OCI-LY3 (cell line): ENCODE measurements around the gene CCDC85B.
"Not testable (repeated sequence)": the region's sequence is repeated elsewhere in the genome, so short reads cannot be mapped to it uniquely, and the experiment has no call there.

ENCODE experiments used
- H2AFZ ChIP-seq: fragments of 200-600, 300-600 bp; shearing (Covaris generic); 2 replicates; pipeline ENCODE4 v1.6.0; 2014; ENCODE audit warnings: antibody characterized with exemption, low read depth, low read length
- H3K27ac ChIP-seq: fragments of 200-600, 300-600 bp; sonication (generic); 2 replicates; pipeline ENCODE4 v1.5.1; 2014; ENCODE audit warnings: mild to moderate bottlenecking, low read length, moderate library complexity, mixed read lengths
- H3K27me3 ChIP-seq: fragments of 200-600, 300-600 bp; sonication (generic); 2 replicates; pipeline ENCODE4 v1.6.1; 2014; ENCODE audit warnings: low read depth, low read length, mixed read lengths
- H3K36me3 ChIP-seq: fragments of 200-600, 300-600 bp; sonication (generic); replicated peaks from 2 replicates; pipeline ENCODE3; 2014; ENCODE audit warnings: low read depth, low read length, mixed read lengths
- H3K4me1 ChIP-seq: fragments of 300-600, 200-600 bp; sonication (generic); 2 replicates; pipeline ENCODE4 v1.6.1; 2014; ENCODE audit warnings: low read length, mixed read lengths
- H3K4me2 ChIP-seq: fragments of 200-600, 300-600 bp; sonication (generic); 2 replicates; pipeline ENCODE4 v1.6.1; 2014; ENCODE audit warnings: low read length, mixed read lengths
- H3K4me3 ChIP-seq: fragments of 300-600, 200-600 bp; sonication (generic); 2 replicates; pipeline ENCODE4 v1.5.1; 2014; ENCODE audit warnings: antibody characterized with exemption, mild to moderate bottlenecking, low read length, moderate library complexity
- H3K79me2 ChIP-seq: fragments of 300-600, 200-600 bp; shearing (Covaris generic); 2 replicates; pipeline ENCODE4 v1.6.1; 2014; ENCODE audit warnings: mild to moderate bottlenecking, low read length, mixed read lengths
- H3K9ac ChIP-seq: fragments of 300-600, 200-600 bp; shearing (Covaris generic); 2 replicates; pipeline ENCODE4 v1.6.0; 2014; ENCODE audit warnings: mild to moderate bottlenecking, low read length, moderate library complexity
- H3K9me3 ChIP-seq: fragments of 200-600, 300-600 bp; shearing (Covaris generic); 2 replicates; pipeline ENCODE4 v1.6.1; 2014; ENCODE audit warnings: low read length, mixed read lengths; ENCODE audit not compliant: insufficient read depth
- H4K20me1 ChIP-seq: fragments of 200-600, 300-600 bp; sonication (generic); 2 replicates; pipeline ENCODE4 v1.6.1; 2016; ENCODE audit warnings: low read length, mixed read lengths; ENCODE audit not compliant: insufficient read depth
- EZH2phosphoT487 ChIP-seq: fragments of 200-600 bp; shearing (Covaris generic); IDR thresholded peaks from 2 replicates; pipeline ENCODE4 v1.6.1; 2018; ENCODE audit warnings: antibody characterized with exemption, mixed run types, low read depth
- TF ChIP-seq, protein P1 (sequence below): fragments of 200-600, 300-600 bp; sonication (generic); IDR thresholded peaks from 2 replicates; pipeline ENCODE4 v1.5.1; 2014; ENCODE audit warnings: antibody characterized with exemption, low read length, low read depth

The CCDC85B gene

DNA sequence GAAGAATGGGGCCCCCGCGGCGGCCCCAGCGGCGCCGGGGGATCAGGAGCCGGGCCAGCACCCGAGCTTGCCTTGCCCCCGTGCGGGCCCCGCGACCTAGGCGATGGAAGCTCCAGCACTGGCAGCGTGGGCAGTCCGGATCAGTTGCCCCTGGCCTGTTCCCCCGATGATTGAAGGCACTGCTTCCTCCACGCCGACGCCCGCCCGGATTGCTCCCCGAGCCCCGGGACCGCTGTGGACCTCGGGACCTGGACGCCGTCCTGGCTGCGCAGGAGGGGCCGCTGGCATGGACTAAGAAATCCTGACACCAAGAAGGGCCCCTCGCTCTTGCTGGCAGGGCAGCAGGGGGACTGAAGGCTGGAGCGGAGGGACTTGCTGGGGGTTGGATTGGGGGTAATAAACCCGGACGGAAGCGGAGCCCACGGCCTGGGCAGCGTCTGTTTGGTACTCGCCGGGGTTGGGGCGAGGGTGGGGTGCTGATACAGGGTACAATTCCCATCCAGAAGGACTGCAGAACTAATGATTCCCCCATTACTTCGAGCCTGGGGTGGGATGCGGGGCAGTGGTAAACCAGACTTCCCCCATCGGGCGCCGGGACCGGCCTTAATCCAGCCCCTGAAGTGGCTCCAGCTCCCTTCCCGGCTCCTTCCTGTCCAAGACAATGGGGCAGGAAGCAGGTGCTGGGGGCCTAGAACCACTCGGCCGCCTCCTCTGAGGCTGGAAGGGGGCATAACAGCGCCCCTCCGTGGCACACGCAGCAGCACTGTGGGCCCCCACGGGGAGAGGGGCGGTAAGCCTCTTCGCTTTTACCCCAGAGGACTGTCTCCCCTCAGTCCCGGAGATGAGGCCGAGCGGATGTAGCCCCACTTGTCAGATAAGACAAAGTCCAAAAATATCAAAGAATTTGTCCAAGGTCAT, 1.0 kb downstream of the CCDC85B start:
- peak overlapping the region; percentile 85 for H3K4me2 ChIP-seq
- H3K9ac ChIP-seq: peak overlapping the region; percentile 95
- no peaks in the 10 kb centered on the region for H3K27me3 ChIP-seq
- H3K9me3 ChIP-seq: no peaks in the 10 kb centered on the region
- H3K4me1 ChIP-seq: peaks cover 36% of the 10 kb centered on the region
- TF ChIP-seq, protein P1, sequence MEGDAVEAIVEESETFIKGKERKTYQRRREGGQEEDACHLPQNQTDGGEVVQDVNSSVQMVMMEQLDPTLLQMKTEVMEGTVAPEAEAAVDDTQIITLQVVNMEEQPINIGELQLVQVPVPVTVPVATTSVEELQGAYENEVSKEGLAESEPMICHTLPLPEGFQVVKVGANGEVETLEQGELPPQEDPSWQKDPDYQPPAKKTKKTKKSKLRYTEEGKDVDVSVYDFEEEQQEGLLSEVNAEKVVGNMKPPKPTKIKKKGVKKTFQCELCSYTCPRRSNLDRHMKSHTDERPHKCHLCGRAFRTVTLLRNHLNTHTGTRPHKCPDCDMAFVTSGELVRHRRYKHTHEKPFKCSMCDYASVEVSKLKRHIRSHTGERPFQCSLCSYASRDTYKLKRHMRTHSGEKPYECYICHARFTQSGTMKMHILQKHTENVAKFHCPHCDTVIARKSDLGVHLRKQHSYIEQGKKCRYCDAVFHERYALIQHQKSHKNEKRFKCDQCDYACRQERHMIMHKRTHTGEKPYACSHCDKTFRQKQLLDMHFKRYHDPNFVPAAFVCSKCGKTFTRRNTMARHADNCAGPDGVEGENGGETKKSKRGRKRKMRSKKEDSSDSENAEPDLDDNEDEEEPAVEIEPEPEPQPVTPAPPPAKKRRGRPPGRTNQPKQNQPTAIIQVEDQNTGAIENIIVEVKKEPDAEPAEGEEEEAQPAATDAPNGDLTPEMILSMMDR: peak; percentile 77
- no peak for TF ChIP-seq EZH2phosphoT487
- H3K79me2 ChIP-seq: peaks cover 37% of the 10 kb centered on the region
- peak overlapping the region; percentile 60 for H3K27ac ChIP-seq
- H3K36me3 ChIP-seq: peaks cover 4% of the 10 kb centered on the region
- peak overlapping the region; percentile 92 for H3K4me3 ChIP-seq
- H4K20me1 ChIP-seq: peaks cover 12% of the 10 kb centered on the region; the same call in 1 of the 2 replicates
- H2AFZ ChIP-seq: no peak overlapping the region

DNA sequence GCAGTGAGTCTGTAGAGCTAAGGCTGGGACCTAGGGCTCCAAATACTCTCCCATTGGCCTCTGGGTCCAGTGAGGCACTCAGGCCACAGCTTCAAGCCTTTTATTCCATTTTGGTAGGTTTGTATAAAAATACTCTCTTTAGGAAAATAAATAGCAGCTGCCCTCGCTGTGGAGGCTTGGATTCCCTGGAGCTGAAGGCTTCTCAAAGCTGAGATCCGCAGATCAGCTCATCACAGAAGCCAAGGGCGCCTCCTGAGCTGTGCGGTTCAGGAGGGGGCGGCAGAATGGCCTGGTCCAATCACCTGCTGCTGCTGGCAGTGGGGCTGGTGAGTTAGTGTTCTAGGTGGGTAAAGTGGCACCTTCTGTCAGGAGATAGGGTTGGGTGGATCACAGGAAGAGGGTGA, 1.7 kb downstream of the CCDC85B start:
- Histone ChIP-seq H3K4me2 (peak overlapping the region; percentile 85), H3K4me3 (peak overlapping the region; percentile 92), H3K79me2 (peaks cover 37% of the 10 kb centered on the region), H3K27ac (peak overlapping the region; percentile 60), H3K9ac (peak overlapping the region; percentile 95), H4K20me1 (peaks cover 12% of the 10 kb centered on the region; the same call in 1 of the 2 replicates), H3K4me1 (peaks cover 36% of the 10 kb centered on the region)
- not testable (repeated sequence) for H3K36me3 ChIP-seq, H3K27me3 ChIP-seq, H3K9me3 ChIP-seq, H2AFZ ChIP-seq

DNA sequence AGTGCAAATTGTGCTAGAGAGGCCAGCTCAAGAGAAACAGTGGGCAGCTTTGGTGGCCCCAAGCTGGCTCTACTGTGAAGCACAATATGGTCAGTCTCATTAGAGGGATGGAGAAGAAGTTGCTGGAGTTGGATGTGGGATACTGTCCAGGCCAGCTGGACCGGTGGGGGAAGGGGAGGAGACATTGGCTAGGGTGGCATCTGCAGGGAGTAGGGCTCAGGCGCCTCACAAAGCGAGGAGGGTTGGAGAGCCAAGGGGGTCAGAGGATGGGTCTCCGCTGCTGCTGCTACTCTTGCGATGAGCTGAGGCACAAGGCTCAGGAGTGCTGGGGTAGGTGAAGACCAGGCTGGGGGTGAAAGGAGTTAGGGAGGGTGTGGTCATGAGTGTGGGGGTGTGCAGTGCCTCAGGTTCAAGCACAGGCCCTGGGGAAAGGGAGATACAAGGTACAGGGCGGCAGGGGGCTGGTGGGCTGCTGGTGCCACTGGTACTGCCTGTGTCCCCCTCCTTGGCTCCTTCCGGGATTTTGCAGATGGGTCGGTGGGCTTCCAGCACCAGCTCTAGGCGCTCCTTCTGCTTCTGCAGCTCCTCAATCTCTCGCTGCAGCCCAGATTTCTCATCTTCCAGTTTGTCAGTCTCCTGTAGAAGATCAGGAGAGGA, 2.3 kb downstream of the CCDC85B start:
- Histone ChIP-seq H3K9me3 (no peaks in the 10 kb centered on the region), H2AFZ (no peak overlapping the region), H3K4me3 (peak overlapping the region; percentile 92), H3K36me3 (no peaks in the 10 kb centered on the region), H3K27me3 (no peaks in the 10 kb centered on the region), H4K20me1 (peaks cover 12% of the 10 kb centered on the region; the same call in 1 of the 2 replicates), H3K4me1 (peaks cover 31% of the 10 kb centered on the region), H3K27ac (peak overlapping the region; percentile 60), H3K79me2 (peaks cover 31% of the 10 kb centered on the region), H3K9ac (peak overlapping the region; percentile 95; the same call in 1 of the 2 replicates), H3K4me2 (peak overlapping the region; percentile 85)
- TF ChIP-seq, protein P1: no peak
- TF ChIP-seq EZH2phosphoT487: no peak

DNA sequence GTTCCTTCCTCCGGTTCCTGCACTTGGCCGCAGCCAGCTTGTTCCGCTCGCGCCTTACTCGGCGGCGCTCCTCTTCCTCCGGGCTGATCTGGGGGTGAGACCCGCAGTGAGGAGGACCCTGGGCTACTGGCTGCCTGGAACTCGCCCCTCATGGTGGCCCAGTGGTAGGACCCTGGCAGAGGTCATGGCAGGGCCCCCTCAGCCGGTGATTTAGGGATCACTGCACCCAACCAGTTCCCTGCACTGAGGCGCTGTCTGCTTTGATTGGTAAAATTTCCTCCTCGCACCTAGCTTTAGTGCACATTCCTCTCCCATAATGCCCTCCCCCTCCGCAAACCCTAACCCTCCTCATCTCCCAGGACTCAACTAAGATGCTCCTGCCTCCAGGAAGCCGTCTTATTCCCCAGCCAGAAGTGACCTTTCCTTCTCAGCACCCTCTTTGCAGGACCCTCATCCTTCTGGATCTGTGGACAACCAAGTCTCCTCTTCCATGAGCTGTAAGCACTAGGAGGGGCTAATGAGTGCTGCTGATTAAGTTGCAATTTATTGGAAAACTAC, 3.6 kb downstream of the CCDC85B start:
- H2AFZ ChIP-seq: peak overlapping the region; percentile 19
- H3K4me1 ChIP-seq: peaks cover 29% of the 10 kb centered on the region
- H3K27ac ChIP-seq: peak overlapping the region; percentile 54

More for the DNA sequence above, 3.6 kb downstream of the CCDC85B start:
- Histone ChIP-seq H3K36me3 (no peaks in the 10 kb centered on the region), H3K79me2 (peaks cover 27% of the 10 kb centered on the region), H3K9me3 (no peaks in the 10 kb centered on the region), H3K4me3 (peak overlapping the region; percentile 92), H3K9ac (peak overlapping the region; percentile 66), H4K20me1 (peaks cover 12% of the 10 kb centered on the region; the same call in 1 of the 2 replicates), H3K27me3 (no peaks in the 10 kb centered on the region), H3K4me2 (peak overlapping the region; percentile 85)
- TF ChIP-seq EZH2phosphoT487: no peak
- TF ChIP-seq, protein P1: no peak
